IPS-18a (cell line): ENCODE measurements around the gene MDC1.
"Not testable (repeated sequence)": the region's sequence is repeated elsewhere in the genome, so short reads cannot be mapped to it uniquely, and the experiment has no call there.

Source experiments
- H3K27ac ChIP-seq: one replicate; pipeline ENCODE4 v1.5.1; 2013; ENCODE audit warnings: low read length
- H3K27me3 ChIP-seq: one replicate; pipeline ENCODE4 v1.6.1; 2013; ENCODE audit warnings: mild to moderate bottlenecking, low read length; ENCODE audit not compliant: control insufficient read depth, insufficient read depth
- H3K36me3 ChIP-seq: one replicate; pipeline ENCODE4 v1.6.1; 2013; ENCODE audit warnings: low read depth, low read length; ENCODE audit not compliant: control insufficient read depth
- H3K4me1 ChIP-seq: one replicate; pipeline ENCODE4 v1.6.1; 2013; ENCODE audit warnings: low read depth, low read length; ENCODE audit not compliant: control insufficient read depth
- H3K4me3 ChIP-seq: one replicate; pipeline ENCODE4 v1.5.1; 2013; ENCODE audit warnings: low read length
- H3K9ac ChIP-seq: one replicate; pipeline ENCODE4 v1.6.1; 2013; ENCODE audit warnings: mild to moderate bottlenecking, low read length, moderate library complexity
- H3K9me3 ChIP-seq: one replicate; pipeline ENCODE4 v1.6.1; 2013; ENCODE audit warnings: low read depth, low read length; ENCODE audit not compliant: control insufficient read depth

MDC1 gene

GRCh38 chr6:30717129-30717844, at the start of gene MDC1:
MDC1 (minus strand) TSS chr6:30717281; CDS start chr6:30715175, 2,106 bp downstream.
- H3K27ac ChIP-seq: peak within 1 kb of the TSS; percentile 97
- peaks cover 11% of the 10 kb centered on the region for H3K4me1 ChIP-seq
- peaks cover 31% of the 10 kb centered on the region for H3K36me3 ChIP-seq
- H3K27me3 ChIP-seq: no peaks in the 10 kb centered on the region
- H3K4me3 ChIP-seq: peak within 1 kb of the TSS; percentile 97
- H3K9ac ChIP-seq: peak within 1 kb of the TSS; percentile 88
- no peaks in the 10 kb centered on the region for H3K9me3 ChIP-seq

- H3K9me3 ChIP-seq: no peaks in the 10 kb centered on the region
- H3K4me1 ChIP-seq: peaks cover 51% of the 10 kb centered on the region
- no peaks in the 10 kb centered on the region for H3K36me3 ChIP-seq
- no peak overlapping the region for H3K9ac ChIP-seq
- no peaks in the 10 kb centered on the region for H3K27me3 ChIP-seq
- H3K4me3 ChIP-seq: no peak overlapping the region
- H3K27ac ChIP-seq: no peak overlapping the region
Observed at GRCh38 chr6:30766461-30767157, 49.5 kb upstream of the MDC1 start.

GRCh38 chr6:30765495-30765894, 48.4 kb upstream of the MDC1 start:
- not testable (repeated sequence) for H3K36me3 ChIP-seq, H3K27ac ChIP-seq, H3K9me3 ChIP-seq, H3K9ac ChIP-seq, H3K4me3 ChIP-seq, H3K27me3 ChIP-seq
- peaks cover 55% of the 10 kb centered on the region for H3K4me1 ChIP-seq

- not testable (repeated sequence) for H3K9me3 ChIP-seq, H3K27me3 ChIP-seq, H3K36me3 ChIP-seq
- Histone ChIP-seq H3K4me3 (peak overlapping the region; percentile 24), H3K9ac (peak overlapping the region; percentile 40), H3K4me1 (peaks cover 49% of the 10 kb centered on the region), H3K27ac (peak overlapping the region; percentile 55)
Observed at GRCh38 chr6:30764490-30765043, 47.5 kb upstream of the MDC1 start.

- H3K9ac ChIP-seq: peak overlapping the region; percentile 40
- peak overlapping the region; percentile 24 for H3K4me3 ChIP-seq
- no peaks in the 10 kb centered on the region for H3K27me3 ChIP-seq
- H3K36me3 ChIP-seq: no peaks in the 10 kb centered on the region
- no peaks in the 10 kb centered on the region for H3K9me3 ChIP-seq
- H3K27ac ChIP-seq: peak overlapping the region; percentile 55
- peaks cover 47% of the 10 kb centered on the region for H3K4me1 ChIP-seq
Observed at GRCh38 chr6:30763618-30764489, 46.8 kb upstream of the MDC1 start.

GRCh38 chr6:30763155-30763617, 46.1 kb upstream of the MDC1 start:
- peak overlapping the region; percentile 55 for H3K27ac ChIP-seq
- H3K9ac ChIP-seq: peak overlapping the region; percentile 40
- no peaks in the 10 kb centered on the region for H3K36me3 ChIP-seq
- H3K9me3 ChIP-seq: no peaks in the 10 kb centered on the region
- no peak overlapping the region for H3K4me3 ChIP-seq
- H3K4me1 ChIP-seq: peaks cover 43% of the 10 kb centered on the region
- H3K27me3 ChIP-seq: no peaks in the 10 kb centered on the region

- no peak overlapping the region for H3K4me3 ChIP-seq
- no peak overlapping the region for H3K9ac ChIP-seq
- no peaks in the 10 kb centered on the region for H3K27me3 ChIP-seq
- no peaks in the 10 kb centered on the region for H3K9me3 ChIP-seq
- H3K27ac ChIP-seq: no peak overlapping the region
- H3K4me1 ChIP-seq: peaks cover 43% of the 10 kb centered on the region
- H3K36me3 ChIP-seq: no peaks in the 10 kb centered on the region
Observed at GRCh38 chr6:30761791-30762429, 44.8 kb upstream of the MDC1 start.

- Histone ChIP-seq H3K4me1 (peaks cover 36% of the 10 kb centered on the region), H3K27me3 (no peaks in the 10 kb centered on the region), H3K9me3 (no peaks in the 10 kb centered on the region), H3K4me3 (no peak overlapping the region), H3K27ac (no peak overlapping the region), H3K9ac (no peak overlapping the region), H3K36me3 (no peaks in the 10 kb centered on the region)
Observed at GRCh38 chr6:30760549-30760948, 43.5 kb upstream of the MDC1 start.

- Histone ChIP-seq H3K9ac (no peak overlapping the region), H3K27me3 (no peaks in the 10 kb centered on the region), H3K9me3 (no peaks in the 10 kb centered on the region), H3K4me1 (peaks cover 29% of the 10 kb centered on the region), H3K4me3 (no peak overlapping the region), H3K36me3 (no peaks in the 10 kb centered on the region), H3K27ac (no peak overlapping the region)
Observed at GRCh38 chr6:30759575-30760239, 42.6 kb upstream of the MDC1 start.

- no peak overlapping the region for H3K4me3 ChIP-seq
- no peak overlapping the region for H3K9ac ChIP-seq
- peaks cover 11% of the 10 kb centered on the region for H3K4me1 ChIP-seq
- no peaks in the 10 kb centered on the region for H3K9me3 ChIP-seq
- H3K27ac ChIP-seq: no peak overlapping the region
- no peaks in the 10 kb centered on the region for H3K27me3 ChIP-seq
- H3K36me3 ChIP-seq: no peaks in the 10 kb centered on the region
Observed at GRCh38 chr6:30757261-30757904, 40.3 kb upstream of the MDC1 start.
